HG03521 (cell line): ENCODE data around the gene TSGA10.
"Not testable (repeated sequence)": the region's sequence is repeated elsewhere in the genome, so short reads cannot be mapped to it uniquely, and the experiment has no call there.

Experiments used
- ATAC-seq: cut with Tn5 transposase; IDR thresholded peaks from one replicate; pipeline ENCODE4 v1.9.1; 2021; ENCODE audit warnings: mild to moderate bottlenecking, moderate library complexity; ENCODE audit not compliant: unreplicated experiment

Gene TSGA10

GRCh38 chr2:99081891-99082290 is 72.9 kb downstream of the TSGA10 start:
- ATAC-seq: no peak

GRCh38 chr2:99079226-99079625 is 75.5 kb downstream of the TSGA10 start:
- ATAC-seq: no peak

GRCh38 chr2:99072551-99072950 is 82.2 kb downstream of the TSGA10 start:
- no peak for ATAC-seq

- no peak for ATAC-seq
Measured at GRCh38 chr2:99067871-99068625, 86.7 kb downstream of the TSGA10 start.

- ATAC-seq: peak; percentile 92
Measured at GRCh38 chr2:99066075-99066958, 88.4 kb downstream of the TSGA10 start.

- ATAC-seq: not testable (repeated sequence)
Measured at GRCh38 chr2:99049187-99049586, 105.6 kb downstream of the TSGA10 start.

GRCh38 chr2:99040736-99041300 is 113.9 kb downstream of the TSGA10 start:
- not testable (repeated sequence) for ATAC-seq

GRCh38 chr2:99035920-99036319 is 118.8 kb downstream of the TSGA10 start:
- ATAC-seq: no peak

- ATAC-seq: no peak
Measured at GRCh38 chr2:99032786-99033185, 122.0 kb downstream of the TSGA10 start.

- no peak for ATAC-seq
Measured at GRCh38 chr2:99032001-99032400, 122.7 kb downstream of the TSGA10 start.

- no peak for ATAC-seq
Measured at GRCh38 chr2:99031481-99031880, 123.3 kb downstream of the TSGA10 start.

- ATAC-seq: no peak
Measured at GRCh38 chr2:99028558-99028957, 126.2 kb downstream of the TSGA10 start.

GRCh38 chr2:99027856-99028255 is 126.9 kb downstream of the TSGA10 start:
- no peak for ATAC-seq

GRCh38 chr2:99000708-99001107 is 154.0 kb downstream of the TSGA10 start:
- no peak for ATAC-seq

GRCh38 chr2:98988695-98989094 is 166.0 kb downstream of the TSGA10 start:
- not testable (repeated sequence) for ATAC-seq

GRCh38 chr2:98985905-98986666 is 168.7 kb downstream of the TSGA10 start:
- ATAC-seq: no peak

GRCh38 chr2:98975611-98976010 is 179.1 kb downstream of the TSGA10 start:
- no peak for ATAC-seq

- no peak for ATAC-seq
Measured at GRCh38 chr2:98972582-98973167, 182.1 kb downstream of the TSGA10 start.

- no peak for ATAC-seq
Measured at GRCh38 chr2:98959810-98960507, 194.8 kb downstream of the TSGA10 start.

- no peak for ATAC-seq
Measured at GRCh38 chr2:98952966-98953365, 201.8 kb downstream of the TSGA10 start.
